Measurements from ENCODE around the gene MRPL24.
A peak's percentile ranks its signal among the peaks of the same experiment; 100 is the strongest.

MRPL24 gene

DNA sequence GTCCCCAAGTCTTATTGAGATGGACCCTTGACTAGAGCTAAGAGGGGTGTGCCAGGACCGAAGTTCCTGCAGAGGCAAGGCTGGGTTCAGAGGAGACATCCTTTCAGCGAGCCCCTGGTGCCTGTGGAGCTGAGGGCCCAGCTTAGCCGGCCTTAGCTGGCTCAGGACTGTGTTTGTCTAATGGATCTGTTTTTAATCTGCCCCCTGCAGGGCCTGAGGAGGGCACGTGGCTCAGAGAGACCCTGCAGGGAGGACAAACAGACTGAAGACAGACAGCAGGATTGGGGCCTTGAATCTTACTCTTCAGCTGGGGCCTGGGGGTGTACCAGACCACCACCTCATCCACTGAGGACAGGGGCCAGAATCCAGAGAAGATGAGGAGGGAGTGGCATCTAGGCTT, 37.1 kb downstream of the MRPL24 start:
- POLR2A ChIA-PET, result interaction anchor here (0.6 to 0.8 kb wide), 2 partner anchors 10 to 17 kb away, joined by 3 to 4 read pairs; no protein-coding TSS in a partner anchor
- DNase-seq (ENCODE audit: low read depth, low spot score), result no peak
- CTCF ChIA-PET, result interaction anchor here (1.2 to 49.8 kb wide), 5 partner anchors 10 to 156 kb away, joined by 5 to 2951 read pairs (median 11); partner anchors contain the start of genes CRABP2, ISG20L2, METTL25B and NES
- H3K4me3 ChIP-seq (ENCODE audit: low read depth, low read length), result peak overlapping the region; percentile 55
- TF ChIP-seq, protein P1, sequence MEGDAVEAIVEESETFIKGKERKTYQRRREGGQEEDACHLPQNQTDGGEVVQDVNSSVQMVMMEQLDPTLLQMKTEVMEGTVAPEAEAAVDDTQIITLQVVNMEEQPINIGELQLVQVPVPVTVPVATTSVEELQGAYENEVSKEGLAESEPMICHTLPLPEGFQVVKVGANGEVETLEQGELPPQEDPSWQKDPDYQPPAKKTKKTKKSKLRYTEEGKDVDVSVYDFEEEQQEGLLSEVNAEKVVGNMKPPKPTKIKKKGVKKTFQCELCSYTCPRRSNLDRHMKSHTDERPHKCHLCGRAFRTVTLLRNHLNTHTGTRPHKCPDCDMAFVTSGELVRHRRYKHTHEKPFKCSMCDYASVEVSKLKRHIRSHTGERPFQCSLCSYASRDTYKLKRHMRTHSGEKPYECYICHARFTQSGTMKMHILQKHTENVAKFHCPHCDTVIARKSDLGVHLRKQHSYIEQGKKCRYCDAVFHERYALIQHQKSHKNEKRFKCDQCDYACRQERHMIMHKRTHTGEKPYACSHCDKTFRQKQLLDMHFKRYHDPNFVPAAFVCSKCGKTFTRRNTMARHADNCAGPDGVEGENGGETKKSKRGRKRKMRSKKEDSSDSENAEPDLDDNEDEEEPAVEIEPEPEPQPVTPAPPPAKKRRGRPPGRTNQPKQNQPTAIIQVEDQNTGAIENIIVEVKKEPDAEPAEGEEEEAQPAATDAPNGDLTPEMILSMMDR (IDR thresholded peaks at IDR 0.05; ENCODE audit: insufficient read depth, low read length, missing control alignments), result no peak

DNA sequence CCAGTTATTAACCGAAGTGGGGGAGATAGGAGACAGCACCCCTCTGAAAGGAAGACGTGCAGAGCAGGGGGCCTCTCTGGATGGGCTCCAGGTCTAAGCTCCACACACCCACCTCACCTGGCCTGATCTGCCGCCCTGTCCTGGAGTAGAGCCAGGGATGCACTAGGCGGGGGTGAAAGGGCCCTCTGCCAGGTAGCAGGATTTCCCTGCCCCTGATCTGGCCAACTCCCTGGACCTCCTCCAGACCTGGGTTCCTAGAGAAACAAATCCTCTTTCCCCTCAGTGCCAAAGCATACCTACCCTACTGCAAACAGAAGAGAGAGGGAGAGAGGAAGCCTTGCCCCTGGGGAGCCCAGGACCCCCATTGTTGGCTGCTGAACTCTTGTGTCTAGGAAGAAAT, 37.6 kb downstream of the MRPL24 start:
- ChIA-PET CTCF (interaction anchor here (1.2 to 49.8 kb wide), 4 partner anchors 9 to 94 kb away, joined by 5 to 2951 read pairs (median 1481); partner anchors contain the start of genes CRABP2, ISG20L2, METTL25B and NES), POLR2A (interaction anchor here (0.6 to 1.0 kb wide), 3 partner anchors 9 to 17 kb away, joined by 3 to 4 read pairs (median 4); no protein-coding TSS in a partner anchor)
- no peak for DNase-seq (ENCODE audit: low read depth, low spot score)
- TF ChIP-seq, protein P1 (IDR thresholded peaks at IDR 0.05; ENCODE audit: insufficient read depth, low read length, missing control alignments), result no peak
- H3K4me3 ChIP-seq (ENCODE audit: low read depth, low read length), result peak overlapping the region; percentile 55

DNA sequence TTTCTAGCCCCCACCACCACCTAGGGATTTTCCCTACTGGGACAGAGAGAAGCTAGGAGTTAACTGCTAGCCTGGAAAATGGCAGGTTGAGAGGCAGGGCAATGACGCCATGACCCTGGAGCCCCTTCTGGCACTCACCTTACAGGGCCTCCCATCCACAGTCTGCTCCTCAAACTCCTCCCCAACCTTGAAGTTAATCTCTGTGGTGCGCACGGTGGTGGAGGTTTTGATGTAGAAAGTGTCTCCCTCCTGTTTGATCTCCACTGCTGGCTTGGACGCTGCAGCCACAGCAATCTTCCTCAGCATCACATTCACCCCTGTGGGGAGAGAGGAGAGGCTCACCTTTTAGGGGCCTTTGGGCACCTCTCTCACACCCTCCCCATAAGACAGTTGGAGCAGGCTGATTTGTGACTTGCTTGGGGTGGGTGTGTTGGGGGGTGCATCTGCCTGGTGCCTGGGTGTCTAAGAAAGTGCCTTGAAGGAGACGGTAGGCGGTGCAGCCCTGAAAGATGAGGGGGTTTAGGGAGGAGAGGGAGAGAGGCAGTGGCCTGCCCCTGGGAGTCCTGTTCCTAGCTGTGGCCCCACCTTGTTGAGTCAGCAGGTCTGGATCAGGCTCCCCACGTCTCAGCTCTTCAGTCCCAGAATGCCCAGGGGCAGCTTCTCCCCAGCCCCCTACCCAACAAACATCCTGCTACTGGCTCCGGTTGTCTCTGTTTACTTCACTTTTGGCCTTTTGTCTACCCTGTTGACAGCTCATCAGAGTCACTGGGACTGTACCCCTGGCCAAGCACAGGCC, 40.0 kb downstream of the MRPL24 start:
- ChIA-PET POLR2A (no interaction called here), CTCF (interaction anchor here (0.9 to 49.8 kb wide), 6 partner anchors 7 to 159 kb away, joined by 3 to 2951 read pairs (median 6); partner anchors contain the start of genes CRABP2, ISG20L2, METTL25B and NES)
- no peak for DNase-seq (ENCODE audit: low read depth, low spot score)
- TF ChIP-seq, protein P1 (IDR thresholded peaks at IDR 0.05; ENCODE audit: insufficient read depth, low read length, missing control alignments), result no peak
- no peak overlapping the region for H3K4me3 ChIP-seq (ENCODE audit: low read depth, low read length)

DNA sequence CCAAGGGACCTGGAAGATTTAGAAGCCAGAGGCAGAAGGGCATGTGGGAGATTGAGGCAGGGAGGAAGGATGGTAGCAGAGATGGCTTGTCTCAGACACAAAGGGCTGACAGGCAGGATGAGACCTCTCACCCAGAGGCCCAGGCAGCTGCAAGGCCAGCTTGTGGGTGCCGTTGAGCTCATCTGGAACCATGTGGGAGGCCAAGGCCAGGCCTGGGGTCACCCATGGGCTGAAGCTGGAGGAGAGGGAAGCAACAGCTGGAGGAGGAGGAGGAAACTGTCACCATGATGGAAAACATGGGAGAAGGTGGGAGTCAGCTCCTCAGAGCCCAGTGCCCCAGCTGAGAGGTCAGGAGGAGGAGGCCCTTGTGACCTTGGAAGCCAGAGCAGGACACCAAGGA, 41.9 kb downstream of the MRPL24 start:
- ChIA-PET POLR2A (interaction anchor here (1.2 kb wide), 1 partner anchor 13 kb away, joined by 3 read pairs; no protein-coding TSS in a partner anchor), CTCF (interaction anchor here (41.3 to 49.8 kb wide), 2 partner anchors 5 to 18 kb away, joined by 2951 read pairs; partner anchors contain the start of genes CRABP2, ISG20L2, METTL25B and NES)
- no peak overlapping the region for H3K4me3 ChIP-seq (ENCODE audit: low read depth, low read length)
- TF ChIP-seq, protein P1 (IDR thresholded peaks at IDR 0.05; ENCODE audit: insufficient read depth, low read length, missing control alignments), result no peak
- DNase-seq (ENCODE audit: low read depth, low spot score), result no peak

DNA sequence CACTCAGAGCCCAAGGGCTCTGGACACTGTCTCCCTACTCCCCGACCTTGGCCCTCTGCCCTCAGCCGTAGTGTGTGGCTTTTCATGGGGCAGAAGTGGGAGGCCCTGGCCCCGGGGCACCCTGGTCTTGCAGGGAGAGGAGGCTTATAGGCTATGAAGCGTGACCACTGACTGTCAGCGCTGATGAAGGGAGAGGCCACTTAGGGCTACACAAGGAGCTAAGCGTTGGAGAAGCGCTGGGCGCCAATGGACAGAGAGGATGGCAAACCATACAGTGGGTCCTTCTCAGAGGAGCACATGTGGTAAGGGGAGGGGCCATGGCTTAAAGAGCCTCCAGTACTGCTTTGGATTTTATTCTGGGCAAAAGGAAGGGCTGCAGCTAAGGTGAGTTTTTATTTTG, 43.4 kb downstream of the MRPL24 start:
- ChIA-PET POLR2A (no interaction called here), CTCF (interaction anchor here (1.1 to 49.8 kb wide), 3 partner anchors 3 to 163 kb away, joined by 3 to 2951 read pairs (median 2951); partner anchors contain the start of genes CRABP2, ISG20L2, METTL25B and NES)
- TF ChIP-seq, protein P1 (IDR thresholded peaks at IDR 0.05; ENCODE audit: insufficient read depth, low read length, missing control alignments), result no peak
- no peak for DNase-seq (ENCODE audit: low read depth, low spot score)
- H3K4me3 ChIP-seq (ENCODE audit: low read depth, low read length), result no peak overlapping the region

DNA sequence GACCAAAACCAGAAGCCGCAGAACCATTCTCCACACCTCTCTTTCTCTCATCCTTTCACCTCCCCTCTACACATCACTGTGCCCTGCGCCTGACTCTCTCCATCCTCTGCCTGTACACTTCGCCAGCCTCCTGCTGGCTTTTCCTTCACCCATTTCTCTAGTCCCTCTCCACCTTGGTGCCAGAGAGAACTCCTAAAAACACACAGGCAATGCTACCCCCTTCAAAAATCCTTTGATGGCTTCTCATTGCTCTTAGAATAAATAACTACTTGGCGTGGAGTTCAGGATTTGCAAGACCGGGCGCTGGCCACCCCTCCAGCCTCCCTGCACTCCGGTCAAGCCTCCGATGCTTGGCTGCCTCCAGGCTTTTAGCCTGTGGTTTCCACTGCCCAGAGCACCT, 44.1 kb downstream of the MRPL24 start:
- TF ChIP-seq, protein P1 (IDR thresholded peaks at IDR 0.05; ENCODE audit: insufficient read depth, low read length, missing control alignments), result no peak
- no peak overlapping the region for H3K4me3 ChIP-seq (ENCODE audit: low read depth, low read length)
- POLR2A ChIA-PET, result no interaction called here
- no peak for DNase-seq (ENCODE audit: low read depth, low spot score)
- CTCF ChIA-PET, result interaction anchor here (0.6 to 49.8 kb wide), 3 partner anchors 3 to 95 kb away, joined by 3 to 2951 read pairs (median 2951); partner anchors contain the start of genes CRABP2, GPATCH4, ISG20L2 and METTL25B

Measured in AG04449 (cell line).